Ascending aorta (tissue), 2 donors: ENCODE measurements around the gene LSS. TPM values are rescaled to one million over a fixed set of nuclear protein-coding genes. Genes with fewer than 3 reads are reported as not detected.

Experiments
- DNase-seq, 2 donors: peaks; one replicate each; pipeline ENCODE4 v3.0.0-alpha.2; 2019; ENCODE audit warnings: low spot score in 2 of 2
- H3K27ac ChIP-seq, 2 donors: fragments of 200-600 bp; sonication (generic); one replicate each; pipeline ENCODE4 v1.5.1; 2016 to 2017; ENCODE audit warnings: mild to moderate bottlenecking in 1 of 2
- H3K27me3 ChIP-seq: fragments of 200-600 bp; sonication (generic); one replicate; pipeline ENCODE4 v1.5.1; 2017
- H3K36me3 ChIP-seq, 2 donors: fragments of 200-600 bp; sonication (generic); one replicate each; pipeline ENCODE4 v1.5.1; 2016
- H3K4me1 ChIP-seq, 2 donors: fragments of 200-600 bp; sonication (generic); one replicate each; pipeline ENCODE4 v1.5.1; 2016 to 2017; ENCODE audit warnings: mild to moderate bottlenecking in 1 of 2
- H3K4me3 ChIP-seq, 2 donors: fragments of 200-600 bp; sonication (generic); one replicate each; pipeline ENCODE4 v1.5.1; 2016 to 2017; ENCODE audit warnings: mild to moderate bottlenecking in 1 of 2
- H3K9me3 ChIP-seq, 2 donors: fragments of 200-600 bp; sonication (generic); one replicate each; pipeline ENCODE4 v1.5.1; 2016
- CTCF ChIP-seq, 3 experiments: fragments of 200-600 bp in 2 of 3; fragments of 450-650 bp in 1 of 3; sonication (generic) in 2 of 3; IDR thresholded peaks; one replicate each; pipeline ENCODE4 v1.5.1; 2016 to 2019; ENCODE audit warnings: antibody characterized with exemption in 3 of 3, mild to moderate bottlenecking in 1 of 3, moderate library complexity in 1 of 3
- intact Hi-C: fragments of 100-400 bp; cut with DNase I; formaldehyde crosslinking; loops from one replicate; pipeline ENCODE4 v1.15.1; 2023
- total RNA-seq: library from RNA; depleted of rRNA; stranded (reverse); fragments of >200 nt; gene quantifications from one replicate; pipeline ENCODE4 v1.1.0, GENCODE V29; 2016

The LSS gene
- total RNA-seq, 1 donor from 2014 or later, result 49.4 TPM

- peak in 1 of 2 donors; percentile 46 for DNase-seq
- Histone ChIP-seq H3K27ac (no peak overlapping the region), H3K27me3 (no peaks in the 10 kb centered on the region), H3K4me3 (no peak overlapping the region), H3K9me3 (no peaks in the 10 kb centered on the region), H3K36me3 (peaks cover 0 to 5% of the 10 kb centered on the region in 2 donors), H3K4me1 (peaks cover 0 to 2% of the 10 kb centered on the region in 2 donors)
- intact Hi-C loops, result no loop called here
- TF ChIP-seq CTCF (IDR thresholded peaks at IDR 0.05), result no peak
Measured at GRCh38 chr21:46157396-46157986, 71.1 kb downstream of the LSS start.

- no peak for DNase-seq
- Histone ChIP-seq H3K4me3 (no peak overlapping the region), H3K27ac (no peak overlapping the region), H3K9me3 (no peaks in the 10 kb centered on the region), H3K27me3 (no peaks in the 10 kb centered on the region), H3K36me3 (peaks cover 0 to 5% of the 10 kb centered on the region in 2 donors), H3K4me1 (peaks cover 0 to 2% of the 10 kb centered on the region in 2 donors)
- intact Hi-C loops, result no loop called here
- no peak for TF ChIP-seq CTCF (IDR thresholded peaks at IDR 0.05)
Measured at GRCh38 chr21:46156678-46157077, 71.9 kb downstream of the LSS start.

- Histone ChIP-seq H3K4me3 (no peak overlapping the region), H3K27ac (no peak overlapping the region), H3K27me3 (no peaks in the 10 kb centered on the region), H3K4me1 (peaks cover 0 to 2% of the 10 kb centered on the region in 2 donors), H3K9me3 (no peaks in the 10 kb centered on the region), H3K36me3 (peaks cover 0 to 3% of the 10 kb centered on the region in 2 donors)
- no peak for DNase-seq
- TF ChIP-seq CTCF (IDR thresholded peaks at IDR 0.05), result no peak
- intact Hi-C loops, result no loop called here
Measured at GRCh38 chr21:46156378-46156645, 72.3 kb downstream of the LSS start.

GRCh38 chr21:46155514-46156377 lies 72.8 kb downstream of the LSS start, which contains the start of gene FTCD:
TSS of gene FTCD (minus strand) at chr21:46155579. CDS start at chr21:46155523, 56 bp downstream.
- peaks cover 0 to 2% of the 10 kb centered on the region in 2 donors for H3K4me1 ChIP-seq
- no peaks in the 10 kb centered on the region for H3K36me3 ChIP-seq
- peak in 1 of 2 donors; percentile 51 for DNase-seq
- H3K27ac ChIP-seq, result no peak within 1 kb of the TSS
- no peaks in the 10 kb centered on the region for H3K9me3 ChIP-seq
- no peak within 1 kb of the TSS for H3K4me3 ChIP-seq
- H3K27me3 ChIP-seq, result no peaks in the 10 kb centered on the region
- intact Hi-C loops, result no loop called here
- no peak for TF ChIP-seq CTCF (IDR thresholded peaks at IDR 0.05)

- H3K36me3 ChIP-seq, result no peaks in the 10 kb centered on the region
- H3K27ac ChIP-seq, result no peak overlapping the region
- intact Hi-C loops, result no loop called here
- TF ChIP-seq CTCF (IDR thresholded peaks at IDR 0.05), result no peak
- DNase-seq, result peak in 1 of 2 donors; percentile 53
- peaks cover 0 to 2% of the 10 kb centered on the region in 2 donors for H3K4me1 ChIP-seq
- H3K9me3 ChIP-seq, result no peaks in the 10 kb centered on the region
- no peaks in the 10 kb centered on the region for H3K27me3 ChIP-seq
- no peak overlapping the region for H3K4me3 ChIP-seq
Measured at GRCh38 chr21:46154955-46155513, 73.5 kb downstream of the LSS start.
